H1 (cell line): Measurements from ENCODE around the gene ARID5B. TPM values are rescaled to one million over a fixed set of nuclear protein-coding genes. Genes with fewer than 3 reads are reported as not detected.

Experiments
- POLR2A ChIP-seq, 2 experiments: IDR thresholded peaks; 1 replicate in 1 of 2; 2 replicates in 1 of 2; pipeline ENCODE4 v1.6.1; 2011; ENCODE audit warnings: low read depth in 2 of 2, low read length in 2 of 2, mild to moderate bottlenecking in 2 of 2; ENCODE audit errors: control extremely low read depth in 1 of 2
- TBP ChIP-seq: IDR thresholded peaks from 2 replicates; pipeline ENCODE4 v1.6.1; 2011; ENCODE audit warnings: low read depth, low read length, improper control_type of control experiment
- polyA plus RNA-seq, 7 experiments: library from polyadenylated mRNA; depleted of rRNA in 3 of 7; stranded (reverse) in 5 of 7; unstranded in 2 of 7; fragments of >200 nt in 5 of 7; fragments of 200-250 nt in 2 of 7; gene quantifications; 1 replicate in 5 of 7; 2 replicates in 1 of 7; 4 replicates in 1 of 7; pipeline versions ENCODE4 v1.2.1 to v1.2.3, GENCODE V29; 2011 to 2013; ENCODE audit warnings: missing spikeins in 2 of 7, mixed read lengths in 2 of 7
- total RNA-seq: library from RNA; stranded (reverse); fragmentation: NEBNext Ultra II Directional; extraction: Animal tissue kit (Norgen Biotek cat#: 25700); gene quantifications from 2 replicates; pipeline ENCODE4 v1.2.1, GENCODE V29; 2021

Gene ARID5B
- total and polyA plus RNA-seq, 2 of the 8 experiments (the other 6 are each of a cell fraction or from before 2014, with no cell fraction given): 0.21 to 1.1 TPM

- no peak for TF ChIP-seq POLR2A (IDR thresholded peaks at IDR 0.05; ENCODE audit: control extremely low read depth in 1 of 2, low read depth in 2 of 2, low read length in 2 of 2)
- no peak for TF ChIP-seq TBP
Measured at GRCh38 chr10:62008946-62009345, 107.4 kb downstream of the ARID5B start (continued).
